K562 (cell line): ENCODE measurements around the gene PAPOLB. TPM values are rescaled to one million over a fixed set of nuclear protein-coding genes. Genes with fewer than 3 reads are reported as not detected.
A peak's percentile ranks its signal among the peaks of the same experiment; 100 is the strongest.

Experiments used
- ATAC-seq: fragments of 200-7000 bp; cut with Tn5 transposase; 3 replicates; pipeline ENCODE4 v1.9.1; 2020; ENCODE audit warnings: moderate library complexity
- BruUV-seq: library from RNA; stranded (reverse); fragments of 400-500 nt; replicated peaks from 2 replicates; lab custom pipeline; 2021; lab: Mats Ljungman, UMichigan
- CTCF ChIA-PET: fragments of 300-600 bp; formaldehyde crosslinking; extraction: SDS; loops from one replicate; lab custom pipeline; 2021; ENCODE audit warnings: low intra/inter-chr PET ratio; lab: Yijun Ruan, JAX
- POLR2A ChIA-PET: fragments of 300-600, 350-650 bp; sonication (Branson Sonifier 250); formaldehyde crosslinking; extraction: SDS; loops from one replicate; lab custom pipeline; 2021; ENCODE audit warnings: antibody characterized with exemption, inconsistent platforms; lab: Yijun Ruan, JAX
- DNase-seq, 4 experiments: peaks; one replicate each; pipeline versions ENCODE4 v3.0.0 to v3.0.0-alpha.2; 2011 to 2018; ENCODE audit warnings: low spot score in 3 of 4, mixed read lengths in 3 of 4; ENCODE audit errors: extremely low read depth in 1 of 4
- FAIRE-seq: peaks from 2 replicates; lab custom pipeline; 2011; peaks lifted over from hg19 to GRCh38; lab: Jason Lieb, UNC
- H2AFZ ChIP-seq: 2 replicates; pipeline ENCODE4 v1.6.0; 2011; ENCODE audit warnings: low read depth, low read length, control low read depth, inconsistent platforms
- H3K27ac ChIP-seq: fragments of 200-600 bp; 3 replicates; pipeline ENCODE4 v1.8.0; 2011; ENCODE audit warnings: low read depth, mild to moderate bottlenecking, control low read depth, inconsistent platforms, low read length, moderate library complexity, mixed read lengths; ENCODE audit errors: extremely low read depth
- H3K27me3 ChIP-seq, 2 experiments: fragments of 300-600 bp in 1 of 2; 2 replicates in 1 of 2; 3 replicates in 1 of 2; pipeline versions ENCODE4 v1.6.0 to v1.8.0; 2011; ENCODE audit warnings: inconsistent platforms in 2 of 2, low read length in 2 of 2, mild to moderate bottlenecking in 1 of 2, mixed read lengths in 1 of 2, moderate library complexity in 1 of 2; ENCODE audit not compliant: control insufficient read depth in 2 of 2, insufficient read depth in 2 of 2
- H3K36me3 ChIP-seq: fragments of 300-600 bp; 3 replicates; pipeline ENCODE4 v1.8.0; 2011; ENCODE audit warnings: mild to moderate bottlenecking, low read length, inconsistent platforms; ENCODE audit not compliant: control insufficient read depth, insufficient read depth
- H3K4me1 ChIP-seq, 2 experiments: fragments of 200-600 bp in 1 of 2; replicated peaks in 1 of 2; 2 replicates in 1 of 2; 3 replicates in 1 of 2; pipeline versions ENCODE4 v1.5.1 to v1.8.0; 2011; ENCODE audit warnings: inconsistent platforms in 2 of 2, low read length in 2 of 2, mild to moderate bottlenecking in 1 of 2, mixed read lengths in 1 of 2, moderate library complexity in 1 of 2; ENCODE audit not compliant: control insufficient read depth in 2 of 2, insufficient read depth in 2 of 2
- H3K4me2 ChIP-seq: 2 replicates; pipeline ENCODE4 v1.6.1; 2011; ENCODE audit warnings: low read length, control low read depth, inconsistent platforms, mixed read lengths; ENCODE audit not compliant: insufficient read depth
- H3K4me3 ChIP-seq: fragments of 200-600 bp; sonication (generic), shearing (Covaris generic); 2 replicates; pipeline ENCODE4 v1.5.1; 2016; ENCODE audit warnings: control low read depth, inconsistent platforms
- H3K79me2 ChIP-seq: fragments of 200-600 bp; 3 replicates; pipeline ENCODE4 v1.8.0; 2011; ENCODE audit warnings: low read length, inconsistent platforms; ENCODE audit not compliant: control insufficient read depth, insufficient read depth
- H3K9ac ChIP-seq, 2 experiments: 2 replicates each; pipeline versions ENCODE4 v1.6.0 to v1.6.1; 2011; ENCODE audit warnings: low read depth in 2 of 2, low read length in 2 of 2, control low read depth in 1 of 2, inconsistent platforms in 1 of 2, mild to moderate bottlenecking in 1 of 2, mixed read lengths in 1 of 2; ENCODE audit not compliant: insufficient read depth in 1 of 2
- H3K9me1 ChIP-seq: one replicate; pipeline ENCODE4 v1.6.0; 2011; ENCODE audit warnings: inconsistent platforms, mild to moderate bottlenecking, low read length, moderate library complexity; ENCODE audit not compliant: control insufficient read depth, insufficient read depth
- H3K9me3 ChIP-seq: replicated peaks from 2 replicates; pipeline ENCODE4 v1.5.1; 2011; ENCODE audit warnings: low read depth, low read length, inconsistent platforms; ENCODE audit not compliant: control insufficient read depth, insufficient read depth
- H4K20me1 ChIP-seq: replicated peaks from 2 replicates; pipeline ENCODE4 v1.6.1; 2011; ENCODE audit warnings: low read length, inconsistent platforms, mixed read lengths; ENCODE audit not compliant: control insufficient read depth, insufficient read depth
- CEBPB ChIP-seq: fragments of 450-650 bp; IDR thresholded peaks from 2 replicates; pipeline ENCODE4 v1.6.1; 2016; ENCODE audit warnings: missing genetic modification characterization, missing compliant biosample characterization
- CHD1 ChIP-seq: fragments of 200-600 bp; sonication (generic); IDR thresholded peaks from one replicate; pipeline ENCODE4 v1.6.1; 2012; ENCODE audit warnings: mild to moderate bottlenecking, moderate library complexity, low read length, inconsistent platforms
- DLX4 ChIP-seq: fragments of 250-450 bp; sonication (Bioruptor Pico); IDR thresholded peaks from 2 replicates; pipeline ENCODE4 v1.6.1; 2021; ENCODE audit warnings: mild to moderate bottlenecking
- ELK1 ChIP-seq: sonication (generic); formaldehyde crosslinking; IDR thresholded peaks from 2 replicates; pipeline ENCODE4 v1.8.1; 2022; ENCODE audit warnings: missing genetic modification reagents
- NCOR1 ChIP-seq: fragments of 450-650 bp; IDR thresholded peaks from 2 replicates; pipeline ENCODE4 v1.6.1; 2016; ENCODE audit warnings: mild to moderate bottlenecking, moderate library complexity
- ZNF263 ChIP-seq: sonication (generic); formaldehyde crosslinking; IDR thresholded peaks from 2 replicates; pipeline ENCODE4 v1.8.0; 2022; ENCODE audit warnings: mild to moderate bottlenecking, missing genetic modification reagents, borderline replicate concordance
- ZNF324 ChIP-seq: fragments of 250-450 bp; sonication (Bioruptor Pico); IDR thresholded peaks from 2 replicates; pipeline ENCODE4 v1.4.0; 2020; ENCODE audit warnings: mild to moderate bottlenecking
- WGBS: fragments of 100-300 bp; shearing (Covaris generic); methylation state at CpG from one replicate; pipeline ENCODE4 v1.1.6; 2016; ENCODE audit warnings: low coverage, mixed read lengths; ENCODE audit not compliant: insufficient coverage; ENCODE audit errors: missing lambda C conversion rate; 5-methylcytosine and 5-hydroxymethylcytosine counted together
- in situ Hi-C: fragments of 300-500 bp; cut with MboI; formaldehyde crosslinking; loops from 4 replicates; pipeline ENCODE4 v1.15.0; 2018; ENCODE audit warnings: inconsistent platforms, mixed read lengths
- intact Hi-C: fragments of 100-400 bp; cut with micrococcal nuclease; formaldehyde crosslinking; loops from 2 replicates; pipeline ENCODE4 v1.14.2; 2022
- polyA plus RNA-seq, 8 experiments: library from polyadenylated mRNA; depleted of rRNA in 4 of 8; stranded (reverse) in 5 of 8; unstranded in 3 of 8; fragments of >200 nt; fragmentation: Nextera tagmentation in 2 of 8; fragmentation: Illumina TruSeq in 1 of 8; extraction: Ambion mirVana in 2 of 8; extraction: Trizol in 1 of 8; gene quantifications; 2 replicates each; pipeline versions ENCODE4 v1.2.1 to v1.2.3, GENCODE V29; 2011 to 2014; ENCODE audit warnings: inconsistent platforms in 1 of 8, missing spikeins in 1 of 8
- total RNA-seq, 7 experiments: library from RNA; depleted of rRNA in 6 of 7; stranded (reverse); fragments of >200 nt in 6 of 7; fragmentation: Illumina TruSeq in 2 of 7; extraction: Trizol in 2 of 7; gene quantifications; 2 replicates each; pipeline versions ENCODE4 v1.2.1 to v1.2.3, GENCODE V29; 2011 to 2021; ENCODE audit warnings: low replicate concordance in 1 of 7

Gene PAPOLB
- total and polyA plus RNA-seq, 9 of the 15 experiments (the other 6 are each of a cell fraction or from before 2014, with no cell fraction given): 0.04 to 0.33 (median 0.16) TPM; not detected in 4

DNA sequence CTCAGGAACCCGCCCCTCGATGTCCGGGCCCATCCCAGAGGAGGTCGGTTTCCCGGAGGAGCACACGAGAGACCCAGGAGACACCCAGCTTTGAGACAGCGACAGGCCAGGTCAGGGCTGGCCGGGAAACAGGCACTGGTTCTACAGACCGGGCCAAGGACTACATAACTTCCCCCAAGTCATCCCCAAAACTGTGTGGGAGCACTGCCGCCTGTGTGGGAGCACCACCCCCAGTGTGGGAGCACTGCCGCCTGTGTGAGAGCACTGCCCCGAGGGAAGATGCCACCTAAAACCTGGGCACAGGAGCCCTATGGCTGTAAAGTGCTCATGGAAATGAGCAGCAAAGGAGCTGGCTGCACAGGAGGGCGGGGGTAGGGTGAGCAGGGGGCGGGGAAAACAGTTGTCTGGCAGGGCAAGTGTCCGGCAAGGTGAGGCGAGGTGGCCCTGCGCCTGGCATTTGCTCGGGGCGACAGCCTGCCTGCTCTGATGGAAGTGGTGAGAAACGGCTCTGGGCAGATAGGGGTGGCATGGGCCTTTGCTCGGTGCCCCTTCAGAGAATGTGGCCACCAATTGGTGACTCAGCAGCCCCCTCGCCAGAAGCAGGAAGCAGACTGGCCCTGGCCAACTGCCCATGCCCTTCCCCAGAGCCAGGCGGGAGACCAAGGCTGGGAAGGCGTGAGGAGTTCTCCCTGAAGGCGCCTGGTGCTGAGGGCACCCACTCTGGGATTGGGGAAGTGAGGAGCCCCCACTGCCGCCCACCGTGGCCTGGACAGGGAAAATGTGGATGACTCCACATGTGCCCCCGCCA is 26.2 kb downstream of the PAPOLB start:
- ChIA-PET CTCF (no interaction called here), POLR2A (no interaction called here)
- Histone ChIP-seq H4K20me1 (peaks cover 5% of the 10 kb centered on the region), H3K4me1 (peaks cover 0 to 38% of the 10 kb centered on the region in 2 experiments; a peak in 2 of 5 replicates), H3K4me3 (no peak overlapping the region), H3K9me1 (no peaks in the 10 kb centered on the region), H3K79me2 (no peaks in the 10 kb centered on the region; the same call in 2 of the 3 replicates), H3K36me3 (no peaks in the 10 kb centered on the region), H3K9me3 (no peaks in the 10 kb centered on the region), H2AFZ (no peak overlapping the region), H3K27ac (no peak overlapping the region), H3K4me2 (no peak overlapping the region), H3K27me3 (no peaks in the 10 kb centered on the region), H3K9ac (no peak overlapping the region)
- BruUV-seq: no TSS peak
- intact Hi-C loops (no loop called here), in situ Hi-C loops (no loop called here)
- no peak for TF ChIP-seq ELK1 (CRISPR knock-in tag)
- no peak for TF ChIP-seq NCOR1
- no peak for TF ChIP-seq ZNF324 (CRISPR knock-in tag)
- TF ChIP-seq CHD1: no peak
- TF ChIP-seq CEBPB (tag): no peak
- TF ChIP-seq ZNF263 (CRISPR knock-in tag): peak; percentile 98
- no peak for TF ChIP-seq DLX4 (CRISPR knock-in tag)
- FAIRE-seq (no peak), ATAC-seq (no peak), DNase-seq (no peak)
- WGBS: 87% methylated on average over 25 of the region's 28 CpGs
